ENCODE results near the gene EFCAB6. TPM values are rescaled to one million over a fixed set of nuclear protein-coding genes. Genes with fewer than 3 reads are reported as not detected.

EFCAB6 gene
- total and polyA plus RNA-seq, 4 donors, result 0.14 to 2.1 (median 0.53) TPM

DNA sequence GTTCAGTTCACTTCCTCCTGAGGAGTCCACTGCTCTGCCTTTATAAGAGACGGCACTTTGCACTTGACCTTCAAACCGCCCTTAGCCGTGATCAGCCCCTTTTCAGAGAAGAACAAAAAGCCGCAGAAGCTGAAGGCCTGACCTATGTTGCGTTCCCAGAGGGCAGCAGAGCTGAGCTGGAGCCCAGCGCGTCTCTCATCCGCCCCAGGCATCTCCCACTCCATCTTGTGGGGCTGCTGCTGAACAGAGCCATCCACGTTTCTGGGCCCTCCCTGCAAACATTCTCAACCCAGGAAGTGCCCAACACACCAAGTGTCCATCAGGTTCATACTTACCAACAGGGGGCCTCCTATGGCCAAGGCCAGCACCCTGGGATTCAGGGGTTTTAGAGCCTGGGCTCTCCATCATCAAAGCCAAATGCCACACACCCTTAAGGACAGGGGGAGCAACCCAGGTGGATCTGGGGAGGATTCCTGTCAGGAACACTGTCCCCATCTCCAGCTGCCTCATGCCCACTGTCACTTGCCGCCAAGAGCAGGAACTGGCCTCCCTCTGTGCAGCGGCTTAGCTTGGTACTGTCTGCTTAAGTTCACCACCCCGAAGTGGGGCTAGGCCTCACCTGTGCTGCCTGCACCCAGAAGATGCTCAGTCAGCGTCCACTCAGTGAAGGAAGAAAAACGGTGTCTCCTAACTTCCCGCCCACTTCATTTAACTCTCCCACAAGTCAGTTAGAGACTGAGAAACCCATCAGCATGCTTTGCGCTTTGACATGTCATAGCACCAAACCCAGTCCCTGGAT, 16.0 kb upstream of the EFCAB6 start:
- Histone ChIP-seq H3K9ac (ENCODE audit: low read depth in 1 of 2, low read length in 2 of 2) (no peak overlapping the region), H3K27ac (ENCODE audit: low read depth in 1 of 2, low read length in 2 of 2) (no peak overlapping the region), H3K27me3 (ENCODE audit: control insufficient read depth in 4 of 4, insufficient read depth in 4 of 4, low read length in 3 of 4) (no peaks in the 10 kb centered on the region), H3K36me3 (ENCODE audit: control insufficient read depth in 4 of 4, insufficient read depth in 3 of 4, low read depth in 1 of 4, low read length in 3 of 4) (no peaks in the 10 kb centered on the region), H3K9me3 (ENCODE audit: control insufficient read depth in 4 of 4, low read length in 3 of 4) (no peaks in the 10 kb centered on the region), H3K4me1 (ENCODE audit: control insufficient read depth in 4 of 4, insufficient read depth in 4 of 4, low read length in 3 of 4) (peaks cover 5 to 22% (median 13%) of the 10 kb centered on the region in 4 donors), H3K4me3 (ENCODE audit: low read depth in 1 of 3, low read length in 3 of 3) (no peak overlapping the region)
- no peak for DNase-seq (ENCODE audit: low spot score)
- TF ChIP-seq, protein P1, sequence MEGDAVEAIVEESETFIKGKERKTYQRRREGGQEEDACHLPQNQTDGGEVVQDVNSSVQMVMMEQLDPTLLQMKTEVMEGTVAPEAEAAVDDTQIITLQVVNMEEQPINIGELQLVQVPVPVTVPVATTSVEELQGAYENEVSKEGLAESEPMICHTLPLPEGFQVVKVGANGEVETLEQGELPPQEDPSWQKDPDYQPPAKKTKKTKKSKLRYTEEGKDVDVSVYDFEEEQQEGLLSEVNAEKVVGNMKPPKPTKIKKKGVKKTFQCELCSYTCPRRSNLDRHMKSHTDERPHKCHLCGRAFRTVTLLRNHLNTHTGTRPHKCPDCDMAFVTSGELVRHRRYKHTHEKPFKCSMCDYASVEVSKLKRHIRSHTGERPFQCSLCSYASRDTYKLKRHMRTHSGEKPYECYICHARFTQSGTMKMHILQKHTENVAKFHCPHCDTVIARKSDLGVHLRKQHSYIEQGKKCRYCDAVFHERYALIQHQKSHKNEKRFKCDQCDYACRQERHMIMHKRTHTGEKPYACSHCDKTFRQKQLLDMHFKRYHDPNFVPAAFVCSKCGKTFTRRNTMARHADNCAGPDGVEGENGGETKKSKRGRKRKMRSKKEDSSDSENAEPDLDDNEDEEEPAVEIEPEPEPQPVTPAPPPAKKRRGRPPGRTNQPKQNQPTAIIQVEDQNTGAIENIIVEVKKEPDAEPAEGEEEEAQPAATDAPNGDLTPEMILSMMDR (IDR thresholded peaks at IDR 0.05; ENCODE audit: low read depth, low read length, missing input control), result no peak
- TF ChIP-seq, protein P2, sequence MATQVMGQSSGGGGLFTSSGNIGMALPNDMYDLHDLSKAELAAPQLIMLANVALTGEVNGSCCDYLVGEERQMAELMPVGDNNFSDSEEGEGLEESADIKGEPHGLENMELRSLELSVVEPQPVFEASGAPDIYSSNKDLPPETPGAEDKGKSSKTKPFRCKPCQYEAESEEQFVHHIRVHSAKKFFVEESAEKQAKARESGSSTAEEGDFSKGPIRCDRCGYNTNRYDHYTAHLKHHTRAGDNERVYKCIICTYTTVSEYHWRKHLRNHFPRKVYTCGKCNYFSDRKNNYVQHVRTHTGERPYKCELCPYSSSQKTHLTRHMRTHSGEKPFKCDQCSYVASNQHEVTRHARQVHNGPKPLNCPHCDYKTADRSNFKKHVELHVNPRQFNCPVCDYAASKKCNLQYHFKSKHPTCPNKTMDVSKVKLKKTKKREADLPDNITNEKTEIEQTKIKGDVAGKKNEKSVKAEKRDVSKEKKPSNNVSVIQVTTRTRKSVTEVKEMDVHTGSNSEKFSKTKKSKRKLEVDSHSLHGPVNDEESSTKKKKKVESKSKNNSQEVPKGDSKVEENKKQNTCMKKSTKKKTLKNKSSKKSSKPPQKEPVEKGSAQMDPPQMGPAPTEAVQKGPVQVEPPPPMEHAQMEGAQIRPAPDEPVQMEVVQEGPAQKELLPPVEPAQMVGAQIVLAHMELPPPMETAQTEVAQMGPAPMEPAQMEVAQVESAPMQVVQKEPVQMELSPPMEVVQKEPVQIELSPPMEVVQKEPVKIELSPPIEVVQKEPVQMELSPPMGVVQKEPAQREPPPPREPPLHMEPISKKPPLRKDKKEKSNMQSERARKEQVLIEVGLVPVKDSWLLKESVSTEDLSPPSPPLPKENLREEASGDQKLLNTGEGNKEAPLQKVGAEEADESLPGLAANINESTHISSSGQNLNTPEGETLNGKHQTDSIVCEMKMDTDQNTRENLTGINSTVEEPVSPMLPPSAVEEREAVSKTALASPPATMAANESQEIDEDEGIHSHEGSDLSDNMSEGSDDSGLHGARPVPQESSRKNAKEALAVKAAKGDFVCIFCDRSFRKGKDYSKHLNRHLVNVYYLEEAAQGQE (IDR thresholded peaks at IDR 0.05), result no peak
- TF ChIP-seq, protein P3, sequence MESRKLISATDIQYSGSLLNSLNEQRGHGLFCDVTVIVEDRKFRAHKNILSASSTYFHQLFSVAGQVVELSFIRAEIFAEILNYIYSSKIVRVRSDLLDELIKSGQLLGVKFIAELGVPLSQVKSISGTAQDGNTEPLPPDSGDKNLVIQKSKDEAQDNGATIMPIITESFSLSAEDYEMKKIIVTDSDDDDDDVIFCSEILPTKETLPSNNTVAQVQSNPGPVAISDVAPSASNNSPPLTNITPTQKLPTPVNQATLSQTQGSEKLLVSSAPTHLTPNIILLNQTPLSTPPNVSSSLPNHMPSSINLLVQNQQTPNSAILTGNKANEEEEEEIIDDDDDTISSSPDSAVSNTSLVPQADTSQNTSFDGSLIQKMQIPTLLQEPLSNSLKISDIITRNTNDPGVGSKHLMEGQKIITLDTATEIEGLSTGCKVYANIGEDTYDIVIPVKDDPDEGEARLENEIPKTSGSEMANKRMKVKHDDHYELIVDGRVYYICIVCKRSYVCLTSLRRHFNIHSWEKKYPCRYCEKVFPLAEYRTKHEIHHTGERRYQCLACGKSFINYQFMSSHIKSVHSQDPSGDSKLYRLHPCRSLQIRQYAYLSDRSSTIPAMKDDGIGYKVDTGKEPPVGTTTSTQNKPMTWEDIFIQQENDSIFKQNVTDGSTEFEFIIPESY (IDR thresholded peaks at IDR 0.05), result no peak
- TF ChIP-seq, protein P4, sequence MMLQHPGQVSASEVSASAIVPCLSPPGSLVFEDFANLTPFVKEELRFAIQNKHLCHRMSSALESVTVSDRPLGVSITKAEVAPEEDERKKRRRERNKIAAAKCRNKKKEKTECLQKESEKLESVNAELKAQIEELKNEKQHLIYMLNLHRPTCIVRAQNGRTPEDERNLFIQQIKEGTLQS (IDR thresholded peaks at IDR 0.05), result no peak
- no peak for TF ChIP-seq TAF1 (conservative IDR thresholded peaks at IDR 0.05)
- TF ChIP-seq JUND (IDR thresholded peaks at IDR 0.05), result no peak
- no peak for TF ChIP-seq YY1 (IDR thresholded peaks at IDR 0.05)
- no peak for TF ChIP-seq SP1 (IDR thresholded peaks at IDR 0.05)
- no peak for TF ChIP-seq RAD21 (IDR thresholded peaks at IDR 0.05)
- TF ChIP-seq, protein P5, sequence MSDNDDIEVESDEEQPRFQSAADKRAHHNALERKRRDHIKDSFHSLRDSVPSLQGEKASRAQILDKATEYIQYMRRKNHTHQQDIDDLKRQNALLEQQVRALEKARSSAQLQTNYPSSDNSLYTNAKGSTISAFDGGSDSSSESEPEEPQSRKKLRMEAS (IDR thresholded peaks at IDR 0.05), result no peak
- no peak for TF ChIP-seq NR2F2 (IDR thresholded peaks at IDR 0.05)
- no peak for TF ChIP-seq HNF4G (IDR thresholded peaks at IDR 0.05)
- TF ChIP-seq FOXA2 (IDR thresholded peaks at IDR 0.05), result no peak
- no peak for TF ChIP-seq FOXA1 (IDR thresholded peaks at IDR 0.05)
- TF ChIP-seq HNF4A (conservative IDR thresholded peaks at IDR 0.05), result no peak
- TF ChIP-seq GABPA (IDR thresholded peaks at IDR 0.05 in 1 of 2, conservative IDR thresholded peaks at IDR 0.05 in 1 of 2), result no peak
- no peak for TF ChIP-seq EGR1 (IDR thresholded peaks at IDR 0.05; ENCODE audit: low read depth in 2 of 2)
- TF ChIP-seq RXRA (IDR thresholded peaks at IDR 0.05), result no peak
- 86% methylated on average over 16 of the region's 16 CpGs for WGBS
